Mesenchymal stem cell (in vitro differentiated cells and primary cell): ENCODE results near the gene VEZT.
"Not testable (repeated sequence)": the region's sequence is repeated elsewhere in the genome, so short reads cannot be mapped to it uniquely, and the experiment has no call there.

ENCODE experiments used
- DNase-seq: peaks from one replicate; pipeline ENCODE4 v3.0.0-alpha.2; 2013
- H2AFZ ChIP-seq: one replicate; pipeline ENCODE4 v1.6.1; 2013; ENCODE audit warnings: low read depth, mild to moderate bottlenecking, control low read depth, inconsistent platforms, low read length, moderate library complexity
- H2AK5ac ChIP-seq: 2 replicates; pipeline ENCODE4 v1.6.1; 2013; ENCODE audit warnings: low read length, moderate library complexity, mild to moderate bottlenecking, inconsistent platforms; ENCODE audit not compliant: severe bottlenecking
- H2BK120ac ChIP-seq: one replicate; pipeline ENCODE4 v1.6.1; 2013; ENCODE audit warnings: low read depth, mild to moderate bottlenecking, inconsistent platforms, low read length, moderate library complexity
- H2BK12ac ChIP-seq, 2 experiments: one replicate each; pipeline ENCODE4 v1.6.1; 2013; ENCODE audit warnings: inconsistent platforms in 2 of 2, low read length in 2 of 2, mild to moderate bottlenecking in 2 of 2, moderate library complexity in 2 of 2, control low read depth in 1 of 2
- H2BK15ac ChIP-seq: one replicate; pipeline ENCODE4 v1.6.1; 2013; ENCODE audit warnings: mild to moderate bottlenecking, low read depth, inconsistent platforms; ENCODE audit not compliant: poor library complexity, severe bottlenecking
- H2BK5ac ChIP-seq: 2 replicates; pipeline ENCODE4 v1.6.1; 2013; ENCODE audit warnings: low read depth, mild to moderate bottlenecking, low read length, control low read depth, inconsistent platforms; ENCODE audit not compliant: poor library complexity, severe bottlenecking
- H3K14ac ChIP-seq, 2 experiments: one replicate each; pipeline ENCODE4 v1.6.1; 2013; ENCODE audit warnings: inconsistent platforms in 2 of 2, low read length in 2 of 2, control low read depth in 1 of 2, mild to moderate bottlenecking in 1 of 2, moderate library complexity in 1 of 2
- H3K18ac ChIP-seq, 2 experiments: one replicate each; pipeline ENCODE4 v1.6.1; 2013; ENCODE audit warnings: inconsistent platforms in 2 of 2, low read length in 2 of 2, control low read depth in 1 of 2, low read depth in 1 of 2, mild to moderate bottlenecking in 1 of 2
- H3K23ac ChIP-seq, 2 experiments: one replicate each; pipeline ENCODE4 v1.6.1; 2013; ENCODE audit warnings: inconsistent platforms in 2 of 2, low read length in 2 of 2, mild to moderate bottlenecking in 2 of 2, moderate library complexity in 2 of 2, control low read depth in 1 of 2
- H3K27ac ChIP-seq: 2 replicates; pipeline ENCODE4 v1.5.1; 2013; ENCODE audit warnings: mild to moderate bottlenecking, moderate library complexity, low read length, control low read depth, inconsistent platforms; ENCODE audit not compliant: poor library complexity, severe bottlenecking
- H3K27me3 ChIP-seq, 2 experiments: 2 replicates each; pipeline versions ENCODE4 v1.6.1 to v1.7.0; 2013; ENCODE audit warnings: low read length in 2 of 2, mild to moderate bottlenecking in 2 of 2, moderate library complexity in 2 of 2, control low read depth in 1 of 2, inconsistent platforms in 1 of 2; ENCODE audit not compliant: control insufficient read depth in 1 of 2, insufficient read depth in 1 of 2
- H3K36me3 ChIP-seq, 2 experiments: 2 replicates each; pipeline versions ENCODE4 v1.6.1 to v1.7.0; 2013; ENCODE audit warnings: low read length in 2 of 2, control low read depth in 1 of 2, inconsistent platforms in 1 of 2, low read depth in 1 of 2, mild to moderate bottlenecking in 1 of 2; ENCODE audit not compliant: insufficient read depth in 2 of 2, control insufficient read depth in 1 of 2
- H3K4ac ChIP-seq, 2 experiments: one replicate each; pipeline ENCODE4 v1.6.1; 2013; ENCODE audit warnings: inconsistent platforms in 2 of 2, low read length in 2 of 2, mild to moderate bottlenecking in 2 of 2, moderate library complexity in 2 of 2, control low read depth in 1 of 2, low read depth in 1 of 2
- H3K4me1 ChIP-seq: 2 replicates; pipeline ENCODE4 v1.6.1; 2013; ENCODE audit warnings: low read depth, low read length, control low read depth; ENCODE audit not compliant: control insufficient read depth, insufficient read depth
- H3K4me2 ChIP-seq: 2 replicates; pipeline ENCODE4 v1.6.1; 2013; ENCODE audit warnings: low read length, mild to moderate bottlenecking, inconsistent platforms; ENCODE audit not compliant: poor library complexity, severe bottlenecking
- H3K4me3 ChIP-seq, 2 experiments: 2 replicates each; pipeline versions ENCODE4 v1.5.1 to v1.7.0; 2013; ENCODE audit warnings: low read length in 2 of 2, mild to moderate bottlenecking in 2 of 2, control low read depth in 1 of 2, low read depth in 1 of 2; ENCODE audit not compliant: insufficient read depth in 1 of 2
- H3K79me1 ChIP-seq: replicated peaks from 2 replicates; pipeline ENCODE4 v1.6.1; 2013; ENCODE audit warnings: mild to moderate bottlenecking, control low read depth, low read length, inconsistent platforms; ENCODE audit not compliant: poor library complexity, severe bottlenecking
- H3K9ac ChIP-seq: 2 replicates; pipeline ENCODE4 v1.7.0; 2013; ENCODE audit warnings: mild to moderate bottlenecking, low read length, moderate library complexity
- H3K9me3 ChIP-seq: 2 replicates; pipeline ENCODE4 v1.7.0; 2013; ENCODE audit warnings: mild to moderate bottlenecking, low read length; ENCODE audit not compliant: control insufficient read depth
- H4K8ac ChIP-seq: one replicate; pipeline ENCODE4 v1.6.1; 2013; ENCODE audit warnings: inconsistent platforms, mild to moderate bottlenecking, low read length, moderate library complexity
- H4K91ac ChIP-seq: one replicate; pipeline ENCODE4 v1.6.1; 2013; ENCODE audit warnings: mild to moderate bottlenecking, low read length, inconsistent platforms
- WGBS: methylation state at CpG from one replicate; pipeline ENCODE4 v1.1.7; 2013; ENCODE audit warnings: mixed read lengths; 5-methylcytosine and 5-hydroxymethylcytosine counted together

Gene VEZT

DNA sequence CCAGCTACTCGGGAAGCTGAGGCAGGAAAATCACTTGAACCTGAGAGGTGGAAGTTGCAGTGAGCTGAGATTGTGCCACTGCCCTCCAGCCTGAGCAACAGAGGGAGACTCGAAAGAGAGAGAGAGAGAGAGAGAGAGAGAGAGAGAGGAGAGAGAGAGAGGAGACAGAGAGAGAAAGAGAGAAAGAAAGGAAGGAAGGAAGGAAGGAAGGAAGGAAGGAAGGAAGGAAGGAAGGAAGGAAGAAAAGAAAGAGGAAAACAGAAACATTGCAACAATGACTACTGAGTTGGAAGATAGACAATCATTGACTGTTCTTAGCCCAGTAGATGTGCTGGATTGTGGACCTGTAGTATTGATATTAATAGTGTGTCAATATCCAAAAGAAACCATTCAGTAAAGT, 22.2 kb downstream of the VEZT start:
- not testable (repeated sequence) for H3K4me3 ChIP-seq, H2BK15ac ChIP-seq, H2BK12ac ChIP-seq, H2BK5ac ChIP-seq, H3K18ac ChIP-seq, H3K4me1 ChIP-seq, H3K14ac ChIP-seq, H4K91ac ChIP-seq, DNase-seq, H3K27me3 ChIP-seq, H4K8ac ChIP-seq, H3K27ac ChIP-seq, H3K4me2 ChIP-seq, H3K4ac ChIP-seq, H3K23ac ChIP-seq, H3K9ac ChIP-seq, H3K9me3 ChIP-seq, H2AFZ ChIP-seq, H2AK5ac ChIP-seq, H2BK120ac ChIP-seq
- 97% methylated on average over 2 of the region's 2 CpGs for WGBS
- Histone ChIP-seq H3K36me3 (peaks cover 8 to 15% of the 10 kb centered on the region in 2 experiments), H3K79me1 (peaks cover 11% of the 10 kb centered on the region)

GRCh38 chr12:95240556-95240955, 22.9 kb downstream of the VEZT start:
- no peak overlapping the region for H3K23ac ChIP-seq
- no peak overlapping the region for H2BK120ac ChIP-seq
- H3K4me1 ChIP-seq = peaks cover 3% of the 10 kb centered on the region
- H3K4ac ChIP-seq = no peak overlapping the region
- peaks cover 8 to 15% of the 10 kb centered on the region in 2 experiments for H3K36me3 ChIP-seq
- H3K4me2 ChIP-seq = no peak overlapping the region
- H2AK5ac ChIP-seq = no peak overlapping the region
- H3K18ac ChIP-seq = no peak overlapping the region
- no peak overlapping the region for H4K91ac ChIP-seq
- H3K79me1 ChIP-seq = peaks cover 11% of the 10 kb centered on the region
- no peak overlapping the region for H3K4me3 ChIP-seq
- H2AFZ ChIP-seq = no peak overlapping the region
- H3K27me3 ChIP-seq = no peaks in the 10 kb centered on the region
- no peak overlapping the region for H2BK15ac ChIP-seq
- no peak overlapping the region for H3K9ac ChIP-seq
- no peak overlapping the region for H2BK5ac ChIP-seq
- H3K27ac ChIP-seq = no peak overlapping the region
- DNase-seq = no peak
- H2BK12ac ChIP-seq = no peak overlapping the region
- H3K14ac ChIP-seq = no peak overlapping the region
- 91% methylated on average over 1 of the region's 2 CpGs for WGBS
- H4K8ac ChIP-seq = no peak overlapping the region
- no peaks in the 10 kb centered on the region for H3K9me3 ChIP-seq

- not testable (repeated sequence) for H2BK120ac ChIP-seq, H3K4ac ChIP-seq, H3K9ac ChIP-seq, H3K18ac ChIP-seq, H2BK12ac ChIP-seq, H3K4me2 ChIP-seq, H3K27ac ChIP-seq, H3K4me3 ChIP-seq, H2BK15ac ChIP-seq, H2AK5ac ChIP-seq, H3K14ac ChIP-seq, H3K23ac ChIP-seq, H3K9me3 ChIP-seq, H4K91ac ChIP-seq, DNase-seq, H2BK5ac ChIP-seq, H3K27me3 ChIP-seq, H2AFZ ChIP-seq, H4K8ac ChIP-seq, H3K4me1 ChIP-seq
- Histone ChIP-seq H3K36me3 (peaks cover 8 to 15% of the 10 kb centered on the region in 2 experiments), H3K79me1 (peaks cover 11% of the 10 kb centered on the region)
- 94% methylated on average over 4 of the region's 6 CpGs for WGBS
Measured at GRCh38 chr12:95241138-95241537, 23.5 kb downstream of the VEZT start.

- Histone ChIP-seq H3K23ac (no peak overlapping the region), H3K36me3 (peaks cover 8 to 12% of the 10 kb centered on the region in 2 experiments), H2BK120ac (no peak overlapping the region), H4K8ac (no peak overlapping the region), H3K14ac (no peak overlapping the region), H3K4me1 (peaks cover 7% of the 10 kb centered on the region), H3K9me3 (no peaks in the 10 kb centered on the region), H3K27ac (no peak overlapping the region), H3K4ac (no peak overlapping the region), H3K9ac (no peak overlapping the region), H2BK5ac (no peak overlapping the region), H3K27me3 (no peaks in the 10 kb centered on the region), H2BK15ac (no peak overlapping the region), H3K4me3 (no peak overlapping the region), H4K91ac (no peak overlapping the region), H2AFZ (no peak overlapping the region), H3K18ac (no peak overlapping the region), H2AK5ac (no peak overlapping the region), H2BK12ac (no peak overlapping the region), H3K4me2 (no peak overlapping the region), H3K79me1 (peaks cover 11% of the 10 kb centered on the region)
- 100% methylated on average over 1 of the region's 4 CpGs for WGBS
- DNase-seq = no peak
Measured at GRCh38 chr12:95241761-95242506, 24.3 kb downstream of the VEZT start.
